Astrocyte of the spinal cord (primary cell): Measurements from ENCODE around the gene KDM5B.
"Not testable (repeated sequence)": the region's sequence is repeated elsewhere in the genome, so short reads cannot be mapped to it uniquely, and the experiment has no call there.

ENCODE experiments used
- DNase-seq: peaks from one replicate; pipeline ENCODE4 v3.0.0; 2011; ENCODE audit warnings: low read depth, low spot score
- H3K4me3 ChIP-seq: 2 replicates; pipeline ENCODE4 v1.5.1; 2011; ENCODE audit warnings: low read depth, mild to moderate bottlenecking, low read length, moderate library complexity
- CTCF ChIP-seq: IDR thresholded peaks from 2 replicates; pipeline ENCODE4 v1.5.1; 2012; ENCODE audit warnings: low read depth, mild to moderate bottlenecking, low read length, inconsistent platforms
- in situ Hi-C: cut with HindIII; loops from 2 replicates; pipeline ENCODE4 v1.10.0; 2017; ENCODE audit warnings: low sequenced_read_pairs

The KDM5B gene

DNA sequence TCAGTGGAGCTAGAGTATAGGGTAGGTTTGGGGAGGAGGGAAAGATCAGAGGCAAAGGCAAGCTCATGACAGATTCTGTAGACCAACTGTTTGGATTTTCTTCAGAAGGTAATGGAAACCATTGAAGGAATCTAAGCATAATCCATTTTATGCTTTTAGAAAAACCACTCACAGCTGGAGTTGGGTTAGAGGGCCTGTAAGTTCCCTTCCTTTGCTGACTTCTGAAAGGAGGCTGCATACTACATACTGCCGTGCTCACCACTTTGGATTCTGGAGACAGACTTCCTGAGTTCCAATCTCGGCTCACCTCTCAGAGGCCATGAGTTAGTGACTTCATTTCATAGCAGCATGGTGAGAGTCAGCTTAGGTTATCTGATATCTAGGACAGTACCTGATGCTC lies 91.6 kb downstream of the KDM5B start:
- no peak overlapping the region for H3K4me3 ChIP-seq
- no peak for TF ChIP-seq CTCF
- in situ Hi-C loops: no loop called here
- DNase-seq: no peak

DNA sequence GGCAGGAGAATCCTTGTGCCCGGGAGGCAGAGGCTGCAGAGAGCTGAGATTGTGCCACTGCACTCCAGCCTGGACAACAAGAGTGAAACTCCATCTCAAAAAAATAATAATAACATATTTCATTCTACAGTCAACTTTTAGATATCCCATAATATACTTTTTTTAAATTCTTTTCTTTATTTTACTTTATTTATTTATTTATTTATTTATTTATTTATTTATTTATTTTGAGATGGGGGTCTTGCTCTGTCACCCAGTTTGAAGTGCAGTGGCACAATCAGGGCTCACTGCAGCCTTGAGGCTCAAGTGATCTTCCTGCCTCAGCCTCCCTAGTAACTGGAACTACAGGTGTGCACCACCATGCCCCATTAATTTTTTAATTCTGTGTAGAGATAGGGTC lies 94.0 kb downstream of the KDM5B start:
- H3K4me3 ChIP-seq, DNase-seq, in situ Hi-C loops: not testable (repeated sequence)

GRCh38 chr1:202713110-202713509 lies 95.1 kb downstream of the KDM5B start:
- H3K4me3 ChIP-seq: no peak overlapping the region
- in situ Hi-C loops: no loop called here
- no peak for TF ChIP-seq CTCF
- DNase-seq: no peak

DNA sequence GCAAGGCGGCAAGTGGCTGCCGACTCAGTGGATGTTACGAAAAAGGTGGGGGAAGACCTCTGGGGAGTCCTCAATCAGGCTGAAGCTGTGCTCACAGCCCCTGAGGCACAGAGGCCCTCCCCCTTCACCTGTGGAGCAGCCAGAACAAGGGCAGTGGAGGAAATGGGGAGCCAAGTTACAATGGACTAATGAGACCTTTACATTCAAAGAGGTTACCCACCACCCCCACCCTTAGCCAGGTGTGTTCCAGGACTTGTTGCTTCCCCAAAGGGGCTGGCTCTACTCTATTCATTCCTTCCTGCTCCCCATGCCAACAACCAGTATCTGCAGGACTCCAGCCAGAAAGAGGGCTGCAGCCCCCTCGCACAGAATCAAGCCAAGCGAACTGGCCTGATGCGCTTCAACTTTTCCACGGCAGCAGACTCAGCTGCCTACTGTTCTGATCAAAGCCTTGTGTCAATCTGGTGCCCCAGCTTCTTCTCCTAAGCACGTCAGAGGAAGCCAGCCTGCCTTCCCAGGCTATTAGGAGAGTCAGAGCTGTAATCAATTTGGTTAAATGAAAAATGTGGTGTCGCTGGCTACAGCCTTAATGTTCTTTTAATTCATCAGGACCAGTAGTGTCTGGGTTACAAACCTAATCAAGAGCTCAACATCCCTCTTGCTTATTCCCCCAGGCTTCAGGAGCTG lies 96.1 kb downstream of the KDM5B start:
- DNase-seq: no peak
- no peak overlapping the region for H3K4me3 ChIP-seq
- in situ Hi-C loops: no loop called here
- TF ChIP-seq CTCF: no peak

- no peak for TF ChIP-seq CTCF
- in situ Hi-C loops: no loop called here
- H3K4me3 ChIP-seq: no peak within 1 kb of the TSS
- no peak for DNase-seq
Observed at GRCh38 chr1:202710070-202711045, 97.9 kb downstream of the KDM5B start, which contains the start of gene SYT2. TSS of gene SYT2 (minus strand) at chr1:202710454. CDS start at chr1:202605772, 104,682 bp downstream.

DNA sequence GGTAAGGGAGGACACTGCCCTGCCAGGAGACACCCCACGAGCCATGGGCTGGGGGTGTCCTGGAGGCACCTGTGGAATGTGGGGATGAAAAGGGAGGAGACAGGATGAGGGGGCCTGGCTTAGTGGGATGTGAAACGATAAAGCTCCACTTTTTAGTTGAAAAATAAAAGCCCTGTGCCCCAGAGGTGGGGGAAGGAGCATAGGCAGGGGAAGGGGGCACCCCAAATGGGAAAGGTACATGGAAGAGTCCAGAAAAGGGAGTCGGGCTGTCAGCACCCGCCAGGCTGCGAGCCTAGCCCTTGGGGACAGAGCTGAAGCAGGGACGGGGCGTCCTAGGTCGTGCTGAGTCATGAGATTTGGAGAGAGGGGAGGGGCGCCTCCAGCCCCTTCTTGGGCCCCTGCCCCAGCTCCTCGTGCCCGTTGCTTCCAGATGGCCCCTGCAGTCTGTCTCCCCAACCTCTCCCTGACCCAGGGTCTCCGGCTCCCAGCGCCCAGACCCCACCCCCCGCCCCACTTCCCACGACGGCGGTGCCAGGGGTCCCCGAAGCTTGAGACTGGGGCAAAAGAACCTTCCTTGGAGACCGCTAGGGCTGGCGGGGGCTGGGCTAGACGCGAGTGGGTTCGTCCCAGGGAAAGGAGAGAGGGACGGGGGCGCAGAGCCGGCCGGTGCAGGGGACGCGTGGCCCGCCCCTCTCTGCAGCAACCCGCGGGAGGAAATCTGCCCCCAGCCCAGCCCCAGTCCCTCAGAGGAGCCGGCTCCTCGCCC lies 98.8 kb downstream of the KDM5B start:
- in situ Hi-C loops: no loop called here
- no peak for TF ChIP-seq CTCF
- no peak overlapping the region for H3K4me3 ChIP-seq

More for the DNA sequence above, 98.8 kb downstream of the KDM5B start:
- no peak for DNase-seq
